Kidney tubule cell (primary cell): ENCODE results near the gene PRKCE.
A peak's percentile ranks its signal among the peaks of the same experiment; 100 is the strongest.

Experiments used
- DNase-seq: peaks from one replicate; pipeline ENCODE4 v3.0.0-alpha.2; 2018; ENCODE audit warnings: low spot score

Gene PRKCE

DNA sequence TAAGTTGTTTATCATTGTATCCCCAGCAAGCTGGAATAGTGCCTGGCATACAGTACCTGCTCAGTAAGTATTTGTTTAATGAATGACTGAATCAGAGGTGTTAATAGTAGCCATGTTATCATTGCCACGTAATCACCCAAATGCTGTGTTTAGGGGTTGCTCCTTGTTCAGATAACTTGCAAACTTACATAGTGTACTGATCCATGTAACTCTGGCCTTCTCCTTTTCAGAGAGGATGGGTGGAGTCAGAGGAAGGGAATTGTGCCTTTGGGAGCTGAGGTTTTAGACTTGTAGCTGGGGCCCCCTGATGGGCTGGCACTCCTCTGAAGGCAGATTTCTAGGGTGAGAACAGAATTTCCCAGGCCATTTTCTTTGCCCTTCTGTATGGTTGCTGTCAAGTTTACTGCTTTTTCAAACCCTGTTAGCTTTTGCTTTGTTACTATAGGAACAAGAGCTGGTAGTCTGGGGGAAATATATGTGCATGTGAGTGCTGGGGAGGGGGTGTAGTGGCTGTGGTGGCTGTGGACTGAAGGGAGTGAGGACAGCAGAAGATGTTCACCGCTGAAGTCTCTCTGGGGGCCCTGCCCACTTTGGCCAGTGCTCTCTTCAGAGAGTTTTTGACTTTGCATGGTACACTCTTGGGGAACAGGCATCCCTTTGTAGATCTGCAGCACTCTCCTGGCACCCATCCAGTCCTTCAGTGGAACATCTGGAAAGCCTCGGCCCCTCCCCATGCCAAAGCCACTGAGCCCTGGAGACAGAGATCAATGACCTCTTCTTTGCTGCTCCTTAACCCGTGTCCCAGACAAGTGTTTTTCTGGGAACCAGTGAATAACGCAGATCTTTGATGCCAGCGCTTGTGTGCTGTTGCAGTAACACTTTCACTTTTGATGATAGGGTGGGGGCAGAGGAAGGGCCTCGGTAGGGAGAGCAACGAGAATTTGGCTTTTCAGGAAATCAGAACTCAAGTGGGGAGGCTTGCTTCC, 209.0 kb downstream of the PRKCE start:
- DNase-seq: peak; percentile 33

DNA sequence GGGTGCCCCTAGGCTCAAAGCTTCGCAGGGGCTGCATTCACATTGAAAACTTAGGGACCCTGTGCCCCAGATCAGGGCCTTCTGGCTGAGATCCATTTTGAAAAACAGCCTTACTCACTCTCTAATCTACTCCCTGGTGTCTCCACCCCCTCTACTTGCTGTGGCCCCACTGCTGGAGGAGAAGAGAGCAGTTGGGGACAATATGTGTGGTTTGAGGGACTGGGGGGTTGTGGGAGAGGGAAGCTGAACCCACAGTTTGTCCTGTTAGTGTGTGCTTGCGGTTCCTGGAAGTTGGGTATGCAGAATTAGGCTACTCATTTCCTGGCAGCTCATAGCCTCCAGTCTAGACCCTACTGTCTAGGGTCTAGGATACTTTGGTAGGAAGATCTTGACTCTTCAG, 211.4 kb downstream of the PRKCE start:
- DNase-seq: no peak

DNA sequence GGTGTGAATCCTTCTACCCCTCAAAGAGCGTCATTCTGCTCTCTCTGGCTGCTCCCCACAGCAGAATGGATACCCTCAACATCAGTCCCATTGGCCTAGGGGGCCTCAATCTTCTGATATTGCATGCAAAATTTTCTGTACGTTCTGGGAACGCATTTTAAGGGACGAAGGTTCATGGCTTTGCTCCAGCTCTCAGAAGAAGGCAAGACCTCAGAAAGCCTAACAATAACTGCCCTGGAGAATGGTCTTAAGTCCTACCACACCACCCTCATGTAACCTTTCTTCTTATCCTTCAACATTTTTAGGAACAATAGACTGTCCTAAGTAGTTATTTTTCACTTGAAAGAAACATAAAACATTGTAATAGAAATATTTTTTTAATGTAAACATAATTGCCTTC, 212.6 kb downstream of the PRKCE start:
- DNase-seq: no peak

DNA sequence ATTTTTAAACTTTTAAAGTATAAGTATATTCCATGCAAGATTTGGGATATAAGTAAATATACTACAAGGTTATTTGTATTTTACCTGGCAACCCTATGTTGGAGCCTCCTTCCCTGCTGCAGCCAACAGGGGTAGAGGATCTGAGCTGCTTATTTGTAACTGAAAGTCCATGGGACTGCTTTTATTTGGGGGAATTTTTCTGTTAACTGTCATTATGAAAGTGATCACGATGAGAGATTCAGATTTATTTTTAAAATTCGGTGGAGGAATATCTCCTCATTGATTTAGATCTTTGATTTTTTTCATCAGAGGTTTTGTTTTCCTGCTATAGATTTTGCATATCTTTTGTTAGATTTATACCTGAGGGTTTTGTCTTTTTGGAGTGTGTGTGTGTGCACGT, 215.9 kb downstream of the PRKCE start:
- DNase-seq: no peak

DNA sequence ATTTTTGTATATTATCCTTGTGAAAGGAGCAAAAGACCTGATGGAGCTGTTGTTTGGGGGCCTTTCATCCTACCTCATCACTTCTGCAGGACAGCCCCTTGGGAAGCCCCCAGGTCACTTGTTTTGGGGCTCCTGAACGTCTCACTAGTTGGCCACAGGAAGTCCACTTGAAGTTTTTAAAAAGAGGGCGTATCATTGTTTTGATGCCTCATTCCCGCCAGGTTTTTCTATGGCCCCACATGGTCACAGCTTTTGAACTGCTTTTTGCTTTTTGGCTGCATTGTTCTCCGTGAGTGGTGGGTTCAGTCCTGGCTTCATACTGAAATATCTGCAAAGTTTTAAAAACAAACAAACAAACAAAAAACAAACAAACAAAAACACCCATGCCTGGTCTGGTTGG, 216.3 kb downstream of the PRKCE start:
- DNase-seq: no peak

DNA sequence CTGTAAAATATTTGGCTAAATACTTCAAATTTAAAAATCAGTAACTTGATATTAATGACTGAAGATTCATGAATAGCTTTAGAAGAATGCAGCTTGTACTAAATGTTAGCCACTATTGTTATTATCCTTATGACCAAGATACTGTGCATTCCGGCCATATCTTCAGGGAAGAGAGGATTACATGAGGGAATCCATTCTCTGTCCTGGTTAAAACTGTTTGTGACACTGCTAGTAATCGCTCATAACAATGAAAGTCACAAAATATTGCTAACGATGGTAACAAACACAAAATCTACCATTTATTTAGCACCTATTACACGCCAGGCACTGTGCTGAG, 217.7 kb downstream of the PRKCE start:
- DNase-seq: peak; percentile 10

DNA sequence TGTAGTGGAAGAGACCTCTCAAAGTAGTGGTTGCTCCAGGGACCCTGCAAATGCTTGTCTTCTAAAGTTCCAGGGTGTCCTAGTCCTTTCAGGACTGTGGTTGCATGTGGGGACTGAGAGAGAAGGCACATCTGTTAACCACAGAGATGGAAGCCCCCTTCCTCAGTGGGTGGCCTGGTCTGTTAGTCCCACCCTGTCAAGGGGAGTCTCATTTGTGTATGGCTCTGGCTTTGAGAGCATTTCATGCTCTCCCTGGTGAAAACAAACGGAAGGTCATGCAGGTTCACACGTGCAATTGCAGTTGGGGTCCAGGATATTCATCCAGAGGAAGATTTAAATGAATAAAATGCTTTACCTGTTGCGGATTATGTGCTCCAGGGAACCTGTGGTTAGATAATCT, 219.6 kb downstream of the PRKCE start:
- no peak for DNase-seq

DNA sequence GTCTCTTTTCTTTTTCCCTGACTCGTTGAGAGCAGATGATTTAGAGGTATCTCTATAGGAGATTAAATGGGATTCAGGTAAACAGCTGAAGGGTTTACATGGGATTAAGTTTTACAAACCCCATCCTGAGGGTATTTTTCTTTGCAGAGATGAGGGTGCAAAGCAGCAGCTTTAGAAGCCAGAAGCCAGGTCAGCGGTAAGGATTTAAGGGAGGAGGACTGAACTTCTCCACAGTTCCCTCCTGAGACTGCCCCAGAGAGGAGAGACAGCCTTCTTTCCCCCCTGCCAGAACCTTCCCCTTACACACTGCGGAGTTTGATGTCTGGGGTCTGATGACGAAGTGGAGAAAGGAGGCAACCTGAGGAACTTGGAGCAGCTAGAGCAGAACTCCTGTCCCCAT, 220.1 kb downstream of the PRKCE start:
- no peak for DNase-seq

DNA sequence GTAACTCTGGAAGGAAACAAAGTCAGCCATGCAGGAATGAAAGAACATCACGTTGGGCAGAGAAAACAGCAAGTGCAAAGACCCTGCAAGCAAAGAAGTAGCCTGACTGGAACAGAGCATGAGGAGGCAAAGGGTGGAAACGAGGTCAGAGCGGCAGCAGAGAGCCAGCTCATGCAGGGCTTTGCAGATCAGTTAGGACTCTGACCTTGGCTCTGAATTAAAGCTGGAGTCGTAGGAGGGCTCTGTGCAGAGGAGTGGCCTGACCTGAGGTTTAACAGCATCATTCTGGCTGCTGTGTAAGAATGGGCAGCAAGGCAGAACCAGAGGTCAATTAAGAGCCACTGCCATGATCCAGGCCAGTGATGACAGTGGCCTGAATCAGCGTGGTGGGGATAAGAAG, 220.7 kb downstream of the PRKCE start:
- DNase-seq: peak; percentile 86

DNA sequence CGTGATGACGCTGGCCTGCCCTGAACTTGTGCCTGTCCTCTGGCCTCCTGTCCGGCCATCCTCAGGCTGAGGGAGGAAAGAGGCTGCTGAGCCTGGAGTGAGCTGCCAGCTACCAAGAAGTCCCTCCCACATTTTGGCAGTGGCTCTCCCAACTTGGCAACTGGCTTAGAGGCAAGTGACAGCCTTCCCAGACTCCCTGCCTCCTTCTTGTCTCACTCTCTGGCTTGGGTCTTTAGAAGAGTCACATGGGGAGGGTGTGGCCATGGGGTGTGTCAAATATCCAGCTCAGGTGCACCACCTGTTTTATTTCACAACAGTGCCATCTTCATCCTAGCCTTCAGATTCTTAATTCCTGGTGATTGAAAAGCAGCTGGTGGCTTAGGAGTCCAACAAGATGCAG, 222.9 kb downstream of the PRKCE start:
- DNase-seq: no peak

DNA sequence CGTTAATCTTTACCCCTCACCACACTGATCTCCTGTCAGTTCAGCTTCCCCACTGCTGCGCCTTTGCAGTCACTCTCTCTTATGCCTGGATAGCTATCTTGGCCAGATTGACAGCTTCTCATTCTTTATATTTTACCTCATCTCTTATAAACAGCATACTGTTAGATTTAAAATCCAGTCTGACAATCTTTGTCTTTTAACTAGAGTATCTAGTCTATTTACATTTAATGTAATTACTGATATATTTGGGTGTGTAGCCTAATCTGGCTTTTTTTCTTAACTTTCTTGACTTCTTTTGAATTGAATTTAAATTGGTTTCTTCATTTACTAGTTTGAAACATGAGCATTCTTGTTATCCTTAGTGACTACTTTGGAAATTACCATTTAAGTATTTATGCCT, 225.1 kb downstream of the PRKCE start:
- no peak for DNase-seq

DNA sequence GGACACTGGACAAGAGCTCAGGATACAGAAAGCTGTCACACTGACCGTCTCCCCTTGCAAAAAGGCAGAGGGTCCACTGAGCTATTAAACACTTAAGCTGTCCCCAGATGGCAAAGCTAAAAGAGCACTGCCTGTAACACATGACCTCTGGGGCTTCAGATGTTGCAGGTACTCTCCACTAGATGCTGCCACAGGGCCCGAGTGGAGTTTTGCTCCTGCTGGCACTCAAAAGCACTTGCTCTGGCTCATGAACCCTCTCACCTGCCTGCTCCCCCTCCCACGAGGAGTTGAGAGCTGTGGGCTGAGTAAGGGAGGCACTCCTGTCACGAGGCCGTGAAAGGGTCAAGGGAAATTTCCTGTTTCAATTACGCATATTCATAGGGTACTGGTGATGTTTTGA, 227.9 kb downstream of the PRKCE start:
- no peak for DNase-seq

DNA sequence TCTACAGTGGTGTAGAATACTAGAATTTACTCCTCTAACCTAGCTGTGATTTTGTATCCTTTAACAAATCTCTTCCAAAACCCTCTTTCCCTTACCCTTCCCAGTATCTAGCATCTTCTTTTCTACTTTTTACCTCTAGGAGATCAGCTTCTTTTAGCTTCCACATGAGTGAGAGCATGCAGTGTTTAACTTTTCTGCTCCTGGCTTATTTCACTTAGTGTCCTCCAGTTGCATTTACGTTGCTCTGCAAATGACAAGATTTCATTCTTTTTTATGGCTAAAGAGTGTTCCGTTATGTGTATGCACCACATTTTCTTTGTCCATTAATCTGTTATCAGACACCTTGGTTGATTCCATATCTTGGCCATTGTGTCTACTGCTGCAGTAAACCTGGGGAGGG, 228.5 kb downstream of the PRKCE start:
- no peak for DNase-seq

DNA sequence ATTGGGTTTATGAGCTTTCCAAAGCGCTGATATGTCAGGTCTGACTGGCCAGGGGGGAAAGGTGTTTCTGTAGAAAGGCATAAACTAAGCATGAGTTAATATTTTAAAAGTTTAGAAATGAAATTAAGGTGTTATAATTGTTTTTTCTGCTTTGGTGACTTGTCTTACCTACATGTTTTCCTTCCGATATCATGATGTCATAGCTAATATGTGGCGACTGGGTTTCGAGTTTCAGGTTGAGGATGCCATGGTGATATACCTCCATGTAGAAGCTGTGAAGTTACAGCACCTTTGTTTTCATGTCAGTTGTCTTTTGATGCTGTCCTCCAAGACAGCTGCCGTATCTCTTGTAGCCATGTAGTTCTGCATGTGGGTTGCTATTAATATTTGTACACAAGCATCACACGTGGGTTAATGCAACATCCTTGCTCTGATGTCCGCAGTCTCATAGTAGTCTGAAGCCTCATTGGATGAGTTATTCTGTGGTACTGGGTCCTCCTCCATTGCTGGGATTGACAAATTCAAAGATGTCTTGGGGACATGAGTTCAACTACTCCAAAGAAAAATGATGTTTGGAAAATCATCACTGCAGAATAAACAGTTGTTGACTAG, 230.6 kb downstream of the PRKCE start:
- DNase-seq: no peak

DNA sequence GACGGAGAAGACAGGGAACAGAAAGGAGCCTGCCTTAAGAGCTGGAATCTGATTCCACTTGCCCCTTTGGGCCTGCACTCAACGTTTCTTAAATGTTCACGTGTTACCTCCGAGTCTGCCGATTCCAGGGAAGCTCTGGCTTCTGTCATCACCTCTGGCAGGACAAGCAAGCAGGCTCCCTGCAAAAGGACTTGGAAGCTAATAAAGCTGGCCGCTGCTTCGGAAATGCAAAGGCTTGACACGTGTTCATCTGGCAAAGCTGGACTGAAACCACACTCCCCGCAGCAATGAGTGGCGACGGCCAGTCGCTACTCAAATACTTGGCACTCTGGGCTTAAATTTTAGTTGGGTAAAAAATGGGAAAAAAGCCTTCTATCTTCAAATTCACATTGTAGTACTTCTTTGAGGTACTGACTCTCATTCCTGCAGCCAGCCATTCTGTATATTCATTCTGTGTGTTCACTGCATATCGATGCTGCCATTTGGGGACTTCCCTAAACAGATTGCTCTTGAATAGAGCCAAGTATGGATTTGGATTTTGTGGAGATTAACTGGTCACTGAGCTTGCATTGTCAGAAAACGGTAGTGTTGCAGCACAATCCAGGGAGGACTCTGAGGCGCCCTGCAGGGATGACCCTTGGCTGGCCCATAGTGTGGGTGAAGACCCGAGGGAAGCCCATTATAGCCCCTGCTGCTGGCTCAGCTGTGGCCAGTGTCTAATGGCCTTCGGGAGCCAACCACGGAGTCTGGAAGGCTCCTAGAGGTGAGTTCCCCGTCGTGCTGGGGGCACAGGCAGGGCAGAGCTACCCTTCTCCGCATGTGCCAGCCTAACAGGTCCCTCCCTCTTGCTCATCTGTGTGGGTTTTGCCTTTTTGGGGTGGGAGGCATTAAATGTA, 231.5 kb downstream of the PRKCE start:
- DNase-seq: no peak

DNA sequence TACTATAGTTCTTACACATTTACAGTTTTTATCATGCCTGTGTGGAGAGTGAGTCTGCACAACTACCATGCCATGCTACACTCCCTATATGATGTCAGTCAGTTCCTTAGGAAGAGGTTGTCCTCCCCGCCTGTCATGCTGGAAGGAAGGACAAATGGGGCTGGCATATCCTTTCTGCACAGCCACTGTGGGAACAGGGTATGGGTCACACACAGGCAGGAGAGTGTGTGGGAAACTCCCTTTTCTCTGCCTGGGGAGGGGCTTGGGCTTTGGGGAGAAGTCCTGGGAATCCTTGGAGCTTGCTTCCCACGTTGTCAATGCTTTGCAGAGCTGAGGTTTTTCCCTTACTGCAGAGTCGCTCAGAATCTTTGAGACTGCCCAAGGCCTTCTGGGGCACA, 232.1 kb downstream of the PRKCE start:
- no peak for DNase-seq

DNA sequence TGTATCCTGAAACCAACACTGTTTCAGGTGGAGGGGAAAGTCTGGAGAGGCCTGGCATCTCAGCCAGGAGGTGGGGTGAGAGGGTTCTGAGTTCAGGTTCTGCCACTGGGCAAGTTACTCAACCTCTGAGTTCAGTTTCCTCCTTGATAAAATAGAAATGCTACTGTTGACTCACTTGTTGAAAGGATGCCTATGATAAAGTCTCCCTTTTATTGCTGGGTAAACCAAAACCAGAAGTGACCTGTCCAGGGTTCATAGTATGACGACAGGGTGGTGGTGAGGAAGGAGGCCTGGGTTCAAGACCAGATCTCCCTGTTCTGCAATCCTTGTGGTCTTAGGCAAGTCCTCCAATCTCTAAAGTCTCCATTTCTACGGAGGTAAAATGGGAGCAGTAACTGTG, 232.7 kb downstream of the PRKCE start:
- DNase-seq: no peak

DNA sequence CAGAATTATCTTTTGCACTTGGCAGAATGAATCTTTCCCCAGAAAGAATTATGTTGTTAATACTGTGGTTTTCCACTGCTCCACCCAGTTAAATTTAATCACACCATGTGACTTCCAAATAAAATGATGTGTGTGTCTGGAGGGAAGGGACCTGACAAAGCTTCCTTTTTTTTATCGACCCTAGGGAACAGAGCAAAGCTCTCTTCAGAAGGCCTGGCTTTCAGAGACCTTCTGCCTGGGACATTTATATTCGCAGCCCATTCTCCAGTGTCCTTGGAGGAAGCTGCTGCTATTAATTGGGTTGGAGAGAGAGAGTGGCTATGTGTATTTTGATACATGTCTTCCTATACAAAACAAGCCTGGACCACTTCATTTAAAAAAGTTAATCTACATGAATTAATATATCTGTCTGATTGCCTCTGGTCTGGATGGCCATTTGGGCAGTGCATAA, 233.7 kb downstream of the PRKCE start:
- DNase-seq: no peak

DNA sequence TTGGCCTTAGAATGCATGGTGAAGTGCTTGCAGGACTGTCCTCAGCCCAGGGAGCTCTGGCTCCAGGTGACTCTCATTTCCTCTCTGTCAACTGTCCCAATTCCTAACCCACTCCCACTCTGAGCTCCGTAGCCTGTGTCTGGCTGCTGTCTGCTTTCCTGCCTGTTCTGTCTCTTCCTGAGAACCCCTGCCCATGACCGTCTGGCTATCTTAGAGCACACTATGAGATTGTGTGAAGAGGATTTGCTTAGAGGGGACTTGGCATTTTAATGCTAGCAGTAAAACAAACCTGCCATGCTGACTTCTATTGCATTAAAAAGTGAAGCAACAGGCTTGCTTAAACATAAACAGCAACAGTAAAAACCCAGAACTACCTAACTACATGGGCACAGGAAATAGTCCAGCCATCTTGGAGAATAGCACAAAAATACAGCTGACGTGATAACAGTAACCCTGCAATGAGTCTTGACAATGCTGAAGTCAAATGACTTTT, 234.7 kb downstream of the PRKCE start:
- no peak for DNase-seq

DNA sequence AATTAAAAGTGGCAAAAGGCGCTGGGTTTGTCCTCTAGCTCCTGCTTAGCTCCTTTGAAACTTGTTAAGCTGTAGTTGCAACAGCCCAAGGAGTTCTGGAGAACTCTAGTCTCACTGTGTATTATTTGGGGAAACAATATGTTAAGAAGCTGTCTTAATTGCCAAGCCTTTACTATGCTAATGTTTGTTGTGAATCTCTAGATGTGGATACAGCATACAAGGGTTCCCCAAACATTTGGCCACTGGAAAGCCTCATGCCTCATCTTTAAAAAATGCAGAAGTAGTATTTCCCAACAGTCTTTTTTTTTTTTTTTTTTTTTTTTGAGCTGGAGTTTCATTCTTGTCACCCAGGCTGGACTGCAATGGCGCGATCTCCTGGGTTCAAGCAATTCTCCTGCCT, 236.7 kb downstream of the PRKCE start:
- no peak for DNase-seq

DNA sequence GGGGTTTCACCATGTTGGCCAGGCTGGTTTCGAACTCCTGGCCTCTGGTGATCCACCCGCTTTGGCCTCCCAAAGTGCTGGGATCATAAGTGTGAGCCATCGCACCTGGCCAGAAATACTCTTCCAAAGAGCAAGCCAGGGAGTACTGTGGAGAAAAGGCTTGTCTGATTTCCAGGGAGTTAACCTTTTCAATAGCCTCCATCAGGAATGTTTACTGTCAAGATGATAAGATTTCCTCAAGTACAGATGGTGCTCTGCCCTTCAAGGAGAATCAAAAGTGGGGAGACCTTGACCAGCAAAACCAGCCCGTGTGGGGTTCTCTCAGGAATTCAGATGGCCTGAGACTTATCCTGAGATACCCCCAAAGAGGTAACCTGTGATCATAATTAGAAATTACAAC, 237.2 kb downstream of the PRKCE start:
- DNase-seq: no peak

DNA sequence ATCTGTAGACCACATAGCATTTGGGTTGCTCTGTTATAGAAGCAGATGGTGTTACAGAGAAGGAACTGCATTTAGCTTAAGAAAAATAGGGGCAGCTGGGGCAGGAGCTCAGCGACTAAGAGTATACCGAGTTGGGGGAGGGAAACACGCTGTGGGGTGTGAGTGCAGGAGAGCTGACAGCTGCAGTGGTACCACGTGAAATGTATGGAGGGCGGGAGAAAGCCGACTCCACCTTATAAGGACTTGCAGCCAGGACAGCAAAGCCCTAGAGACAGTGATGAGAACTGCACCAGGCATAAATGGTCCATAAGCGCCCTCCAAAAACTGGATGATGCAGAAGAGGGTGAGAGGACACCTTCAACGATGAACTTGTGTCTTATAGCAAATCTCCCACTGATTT, 237.6 kb downstream of the PRKCE start:
- DNase-seq: no peak
